Breast epithelium (tissue), 4 donors: ENCODE results near the gene WEE1. TPM values are rescaled to one million over a fixed set of nuclear protein-coding genes. Genes with fewer than 3 reads are reported as not detected.

Experiments
- DNase-seq, 2 donors: peaks; one replicate each; pipeline ENCODE4 v3.0.0-alpha.2; 2019; ENCODE audit warnings: low spot score in 2 of 2
- H3K27ac ChIP-seq, 2 donors: fragments of 200-600 bp; sonication (generic) in 1 of 2; one replicate each; pipeline ENCODE4 v1.5.1; 2016 to 2019; ENCODE audit warnings: mild to moderate bottlenecking in 1 of 2
- H3K27me3 ChIP-seq, 2 donors: fragments of 200-600 bp; sonication (generic) in 1 of 2; one replicate each; pipeline versions ENCODE4 v1.5.1 to v1.6.0; 2017 to 2019; ENCODE audit warnings: control low read depth in 1 of 2, mild to moderate bottlenecking in 1 of 2
- H3K36me3 ChIP-seq: fragments of 200-600 bp; one replicate; pipeline ENCODE4 v1.5.1; 2019
- H3K4me1 ChIP-seq, 2 donors: fragments of 200-600 bp; sonication (generic); one replicate each; pipeline ENCODE4 v1.5.1; 2016 to 2019; ENCODE audit warnings: control low read depth in 1 of 2
- H3K4me3 ChIP-seq, 3 donors: fragments of 200-600 bp; sonication (generic); 1 replicate in 2 of 3; 2 replicates in 1 of 3; pipeline ENCODE4 v1.5.1; 2016 to 2019; ENCODE audit warnings: mild to moderate bottlenecking in 3 of 3, moderate library complexity in 2 of 3
- H3K9me3 ChIP-seq, 2 donors: fragments of 200-600 bp; sonication (generic) in 1 of 2; one replicate each; pipeline ENCODE4 v1.5.1; 2016 to 2019; ENCODE audit warnings: control low read depth in 1 of 2
- POLR2A ChIP-seq: fragments of 450-650 bp; IDR thresholded peaks from one replicate; pipeline ENCODE4 v1.6.1; 2016; ENCODE audit warnings: antibody characterized with exemption, mild to moderate bottlenecking, moderate library complexity
- POLR2AphosphoS5 ChIP-seq, 3 donors: sonication (generic); formaldehyde crosslinking; IDR thresholded peaks; one replicate each; pipeline ENCODE4 v1.6.1; 2017; ENCODE audit warnings: antibody characterized with exemption in 3 of 3
- intact Hi-C: fragments of 100-400 bp; cut with DNase I; formaldehyde crosslinking; loops from one replicate; pipeline ENCODE4 v1.15.1; 2023; ENCODE audit warnings: low total_unique reads
- total RNA-seq, 3 donors: library from RNA; depleted of rRNA; stranded (reverse); fragments of >200 nt; gene quantifications; one replicate each; pipeline ENCODE4 v1.1.0, GENCODE V29; 2016
- TF ChIP-seq, protein P1 (sequence below), 3 donors: fragments of 450-650 bp; IDR thresholded peaks; one replicate each; pipeline ENCODE4 v1.5.1; 2016 to 2017; ENCODE audit warnings: antibody characterized with exemption in 3 of 3, mild to moderate bottlenecking in 3 of 3, moderate library complexity in 3 of 3

WEE1 gene
- total RNA-seq, 3 donors from 2014 or later = 25.0 to 128 (median 66.5) TPM

DNA sequence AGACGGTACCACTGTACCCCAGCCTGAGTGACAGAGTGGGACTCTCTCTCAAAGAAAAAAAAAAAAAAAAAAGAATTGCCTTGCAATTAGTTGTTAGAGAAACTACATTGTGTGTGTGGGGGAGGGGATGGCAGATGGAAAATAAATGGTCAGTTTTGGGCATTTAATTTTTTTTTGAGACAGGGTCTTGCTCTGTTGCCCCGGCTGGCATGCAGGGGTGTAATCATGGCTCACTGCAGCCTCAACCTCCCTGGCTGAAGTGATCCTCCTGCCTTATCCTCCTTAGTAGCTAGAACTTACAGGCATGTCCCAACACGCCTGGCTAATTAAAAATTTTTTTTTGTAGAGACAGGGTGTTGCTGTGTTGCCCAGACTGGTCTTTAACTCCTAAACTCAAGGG, 36.4 kb downstream of the WEE1 start:
- DNase-seq = peak in 1 of 2 donors; percentile 14
- no peak overlapping the region for H3K4me3 ChIP-seq
- intact Hi-C loops = no loop called here

DNA sequence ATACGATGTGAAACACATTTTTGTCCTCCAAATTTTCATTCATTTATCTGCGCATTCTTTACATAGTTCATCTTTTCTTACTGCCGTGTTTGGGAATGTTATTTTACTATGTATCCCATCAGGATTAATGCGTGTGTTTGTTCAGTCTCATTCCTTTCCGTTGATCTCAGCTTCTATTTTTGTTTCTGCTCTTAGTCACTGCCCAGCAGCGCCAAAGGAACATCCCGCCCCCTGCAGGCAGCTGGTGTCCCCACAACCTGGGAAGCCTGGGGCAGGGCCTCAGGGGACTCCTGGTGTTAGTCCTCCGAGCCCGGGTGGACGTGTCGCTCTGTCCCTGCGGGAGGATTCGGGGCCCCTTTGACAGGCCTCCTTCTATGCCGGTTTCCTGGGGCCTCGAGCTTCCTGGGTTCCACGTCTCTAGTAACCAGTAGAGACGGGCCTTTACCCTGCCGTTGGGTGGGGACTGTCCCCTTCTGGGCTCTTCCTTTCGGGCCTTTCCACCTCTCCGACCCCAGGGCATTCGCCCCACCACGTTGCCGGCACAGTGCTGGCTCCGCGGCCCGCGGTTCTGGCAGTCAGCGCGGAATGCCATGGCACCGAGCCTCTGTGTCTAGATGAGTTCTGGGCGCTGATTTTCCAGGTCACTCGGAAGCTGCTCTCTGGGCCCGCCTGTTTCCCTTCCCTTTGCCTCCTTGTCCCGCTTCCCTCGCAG, 39.8 kb downstream of the WEE1 start:
- H3K36me3 ChIP-seq = no peaks in the 10 kb centered on the region
- peaks cover 4 to 5% of the 10 kb centered on the region in 2 donors for H3K4me1 ChIP-seq
- intact Hi-C loops = no loop called here

More for the DNA sequence above, 36.4 kb downstream of the WEE1 start:
- TF ChIP-seq, protein P1, sequence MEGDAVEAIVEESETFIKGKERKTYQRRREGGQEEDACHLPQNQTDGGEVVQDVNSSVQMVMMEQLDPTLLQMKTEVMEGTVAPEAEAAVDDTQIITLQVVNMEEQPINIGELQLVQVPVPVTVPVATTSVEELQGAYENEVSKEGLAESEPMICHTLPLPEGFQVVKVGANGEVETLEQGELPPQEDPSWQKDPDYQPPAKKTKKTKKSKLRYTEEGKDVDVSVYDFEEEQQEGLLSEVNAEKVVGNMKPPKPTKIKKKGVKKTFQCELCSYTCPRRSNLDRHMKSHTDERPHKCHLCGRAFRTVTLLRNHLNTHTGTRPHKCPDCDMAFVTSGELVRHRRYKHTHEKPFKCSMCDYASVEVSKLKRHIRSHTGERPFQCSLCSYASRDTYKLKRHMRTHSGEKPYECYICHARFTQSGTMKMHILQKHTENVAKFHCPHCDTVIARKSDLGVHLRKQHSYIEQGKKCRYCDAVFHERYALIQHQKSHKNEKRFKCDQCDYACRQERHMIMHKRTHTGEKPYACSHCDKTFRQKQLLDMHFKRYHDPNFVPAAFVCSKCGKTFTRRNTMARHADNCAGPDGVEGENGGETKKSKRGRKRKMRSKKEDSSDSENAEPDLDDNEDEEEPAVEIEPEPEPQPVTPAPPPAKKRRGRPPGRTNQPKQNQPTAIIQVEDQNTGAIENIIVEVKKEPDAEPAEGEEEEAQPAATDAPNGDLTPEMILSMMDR (IDR thresholded peaks at IDR 0.05) = no peak
- TF ChIP-seq POLR2A (no peak), POLR2AphosphoS5 (IDR thresholded peaks at IDR 0.05) (no peak)
- H3K27me3 ChIP-seq = no peaks in the 10 kb centered on the region
- H3K4me1 ChIP-seq = peaks cover 4 to 5% of the 10 kb centered on the region in 2 donors
- no peak overlapping the region for H3K27ac ChIP-seq
- H3K36me3 ChIP-seq = no peaks in the 10 kb centered on the region
- no peaks in the 10 kb centered on the region for H3K9me3 ChIP-seq

DNA sequence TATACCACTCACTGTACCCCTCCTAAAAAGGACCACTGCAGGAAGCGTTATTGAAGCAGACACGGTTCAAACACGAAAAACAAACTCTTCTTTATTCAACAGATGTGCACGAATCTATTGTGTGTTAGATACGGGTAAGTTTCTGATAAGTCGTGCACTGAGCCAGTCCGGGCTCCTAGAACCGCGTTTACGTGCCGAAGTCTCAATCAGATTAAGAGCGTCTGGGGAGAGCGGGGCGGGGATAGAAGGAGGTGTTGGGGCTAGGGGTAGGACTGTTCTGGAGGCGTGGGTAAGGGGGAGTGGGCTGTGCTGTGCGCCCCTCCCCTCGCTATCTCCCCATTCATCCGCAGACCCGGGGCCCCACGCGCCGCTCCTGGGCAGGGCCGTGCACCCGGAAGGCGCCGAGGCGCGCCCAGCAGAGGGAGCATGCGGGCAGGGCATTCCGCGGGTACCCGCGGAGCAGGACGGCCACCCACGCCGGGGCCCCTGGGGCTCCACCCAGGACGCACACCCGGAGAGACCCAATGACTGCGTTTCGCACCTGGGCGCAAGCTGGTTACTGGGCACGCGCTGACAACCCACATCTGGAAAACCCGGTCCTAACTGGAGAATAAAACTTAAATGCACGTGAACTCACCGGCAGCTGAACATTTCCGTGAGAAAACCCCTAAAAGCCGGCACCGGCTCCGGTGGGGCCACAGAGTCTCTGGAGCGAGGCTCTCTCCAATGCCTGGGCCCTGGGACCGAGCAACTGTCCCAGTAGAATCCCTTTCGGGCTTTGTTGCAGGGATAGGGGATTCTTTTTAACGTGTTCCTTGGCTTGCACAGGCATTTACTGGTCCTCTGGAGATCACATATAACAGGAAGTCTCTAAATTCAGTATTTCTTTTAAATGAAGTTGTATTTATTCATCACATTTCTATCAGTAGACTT, 40.6 kb downstream of the WEE1 start:
- peak; percentile 83 to 84 for DNase-seq
- TF ChIP-seq POLR2A = no peak
- TF ChIP-seq, protein P1 (IDR thresholded peaks at IDR 0.05) = peak; percentile 62 to 89 (median 79)
- TF ChIP-seq POLR2AphosphoS5 (IDR thresholded peaks at IDR 0.05) = peak; percentile 64 to 85 (median 77)
- Histone ChIP-seq H3K4me1 (peaks cover 4 to 5% of the 10 kb centered on the region in 2 donors), H3K9me3 (no peaks in the 10 kb centered on the region), H3K27ac (peak overlapping the region; percentile 98 to 99), H3K27me3 (no peaks in the 10 kb centered on the region), H3K36me3 (no peaks in the 10 kb centered on the region), H3K4me3 (peak overlapping the region; percentile 41 to 76 (median 55))
- intact Hi-C loops = no loop called here

More for the DNA sequence above, 39.8 kb downstream of the WEE1 start:
- TF ChIP-seq POLR2A = peak; percentile 26
- TF ChIP-seq, protein P1 (IDR thresholded peaks at IDR 0.05) = peak; percentile 97 to 99 (median 98)
- TF ChIP-seq POLR2AphosphoS5 (IDR thresholded peaks at IDR 0.05) = peak; percentile 88 to 95 (median 94)
- Histone ChIP-seq H3K9me3 (no peaks in the 10 kb centered on the region), H3K4me3 (peak overlapping the region; percentile 41 to 76 (median 55)), H3K27ac (peak overlapping the region; percentile 98 to 99), H3K27me3 (no peaks in the 10 kb centered on the region)
- DNase-seq = peak; percentile 91 to 94

DNA sequence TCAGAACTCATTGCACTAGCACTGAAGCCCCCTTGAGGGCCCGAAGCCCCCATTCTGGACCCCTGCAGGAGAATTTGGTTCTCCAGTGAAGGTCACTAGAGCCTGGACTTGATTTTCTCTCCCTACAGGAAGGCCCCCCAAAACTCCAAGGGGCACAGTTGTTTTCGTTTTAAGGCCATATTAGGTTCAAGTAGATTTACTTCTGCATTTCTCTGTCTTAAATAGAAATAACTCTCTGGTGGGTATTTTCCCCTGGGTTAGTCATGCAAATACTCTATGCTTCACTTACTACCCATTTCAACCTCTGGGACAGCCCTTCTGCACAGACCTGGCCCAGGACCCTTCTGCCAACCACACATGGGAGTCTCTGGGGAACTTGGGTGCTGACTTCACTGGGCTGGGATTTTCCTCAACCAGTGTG, 41.6 kb downstream of the WEE1 start:
- Histone ChIP-seq H3K27me3 (no peaks in the 10 kb centered on the region), H3K9me3 (no peaks in the 10 kb centered on the region), H3K4me1 (peaks cover 4 to 5% of the 10 kb centered on the region in 2 donors), H3K36me3 (no peaks in the 10 kb centered on the region), H3K27ac (peak overlapping the region; percentile 98 to 99), H3K4me3 (no peak overlapping the region)
- TF ChIP-seq POLR2AphosphoS5 (IDR thresholded peaks at IDR 0.05) = no peak
- TF ChIP-seq POLR2A = no peak
- TF ChIP-seq, protein P1 (IDR thresholded peaks at IDR 0.05) = no peak
- no peak for DNase-seq
- intact Hi-C loops = no loop called here
